ENCODE results near the gene USP36. TPM values are rescaled to one million over a fixed set of nuclear protein-coding genes. Genes with fewer than 3 reads are reported as not detected.

The USP36 gene
- total RNA-seq = 14.1 and 15.1 TPM in 2 replicates

DNA sequence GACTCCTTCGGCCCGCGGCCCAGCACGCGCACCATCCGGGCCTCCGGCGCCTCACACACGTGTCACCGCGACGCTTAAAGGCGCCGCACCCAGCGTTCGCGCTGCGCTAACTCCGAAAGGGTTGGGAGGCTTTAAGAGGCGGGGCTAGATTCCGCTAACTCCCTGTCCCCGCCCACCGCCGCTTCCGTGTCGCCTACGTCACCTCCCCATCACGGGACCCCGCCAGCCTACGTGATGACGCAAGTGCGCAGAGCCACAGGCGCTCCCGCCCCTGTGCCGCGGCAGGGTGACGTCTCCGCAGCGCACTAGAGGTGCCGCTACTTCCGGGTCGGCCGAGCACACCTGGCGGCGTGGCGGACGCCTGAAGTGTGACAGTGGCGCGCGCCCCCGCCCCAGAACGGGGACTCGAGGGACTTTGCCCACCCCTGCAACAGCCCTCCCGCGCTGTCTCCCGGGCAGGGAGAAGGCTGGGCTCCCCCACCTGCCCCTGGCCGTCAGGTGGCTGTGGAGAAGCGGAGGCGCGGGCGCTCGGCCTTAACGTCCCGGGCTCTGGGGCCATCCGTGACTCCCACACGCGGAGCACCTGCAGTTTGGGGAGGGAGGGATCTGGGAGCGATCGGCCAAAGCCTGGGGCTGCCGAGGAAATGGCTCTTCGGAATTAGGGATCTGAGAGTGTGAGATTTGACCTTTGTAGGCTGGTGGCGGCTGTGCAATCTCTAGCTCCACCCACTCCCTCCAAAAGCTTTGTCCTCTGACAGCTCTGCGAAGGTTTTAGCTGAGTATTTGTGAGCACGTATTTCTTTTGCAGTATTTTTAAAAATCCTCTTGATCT lies at the start of gene USP36:
Gene USP36 (minus strand): TSS at position 35 of the 832 bp plus-strand sequence. CDS start 4,451 bp downstream, outside the sequence.

DNA sequence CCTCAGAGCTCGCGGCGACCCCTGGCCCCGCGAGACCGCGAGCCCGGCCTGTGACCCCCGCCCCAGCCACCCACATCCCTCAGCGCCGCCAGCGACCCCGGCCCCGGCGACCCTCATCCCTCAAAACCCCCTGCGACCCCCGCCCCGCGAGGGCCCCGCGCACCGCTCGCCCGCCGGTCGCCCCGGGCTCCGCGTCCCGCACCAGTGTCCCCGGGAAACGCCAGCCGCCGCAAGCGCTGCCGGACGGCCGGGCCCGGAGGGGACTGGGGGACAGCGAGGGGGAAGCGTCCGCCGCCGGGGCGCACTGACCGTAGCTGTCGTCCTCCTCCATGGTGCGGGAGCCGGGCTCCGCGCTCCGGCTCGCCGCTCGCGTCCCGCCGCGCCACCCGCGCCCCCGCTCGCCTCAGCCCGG lies 58.7 kb downstream of the USP36 start, which contains the start of gene CYTH1:
Gene CYTH1 (minus strand): TSS at position 381 of the 412 bp plus-strand sequence. CDS start 50 bp downstream, at position 331.

Other genes starting within 250 kb of the USP36 start
- 5.9 and 10.5 TPM in 2 replicates for gene CYTH1, start 58.5 kb downstream of the USP36 start, total RNA-seq
- 1.3 and 1.4 TPM in 2 replicates for gene CEP295NL, start 62.4 kb upstream of the USP36 start, total RNA-seq
- 45.8 and 51.9 TPM in 2 replicates for gene TIMP2, start 84.6 kb upstream of the USP36 start, total RNA-seq
- gene LGALS3BP, start 139.1 kb upstream of the USP36 start, total RNA-seq = 243 and 572 TPM in 2 replicates
- gene CANT1, start 168.9 kb upstream of the USP36 start, total RNA-seq = 55.2 and 67.9 TPM in 2 replicates
- 21.7 and 158 TPM in 2 replicates for gene C1QTNF1, start 183.4 kb upstream of the USP36 start, total RNA-seq
- 13.4 and 16.9 TPM in 2 replicates for gene ENGASE, start 234.0 kb upstream of the USP36 start, total RNA-seq

All from regular cardiac myocyte (primary cell).